ENCODE results near the gene MRPL21.

MRPL21 gene

GRCh38 chr11:68903288-68904247 lies at the start of gene MRPL21, which contains the start of gene IGHMBP2:
MRPL21 (minus strand) TSS chr11:68903832; CDS start chr11:68903810, 22 bp downstream.
IGHMBP2 (plus strand) TSS chr11:68903891; CDS start chr11:68903953, 62 bp downstream.
- DNase-seq = peak; percentile 56

GRCh38 chr11:68950762-68951161 lies 47.1 kb upstream of the MRPL21 start:
- DNase-seq = no peak

- DNase-seq = no peak
Observed at GRCh38 chr11:68950270-68950669, 46.6 kb upstream of the MRPL21 start.

GRCh38 chr11:68948935-68949334 lies 45.3 kb upstream of the MRPL21 start:
- no peak for DNase-seq

GRCh38 chr11:68948496-68948895 lies 44.9 kb upstream of the MRPL21 start:
- DNase-seq = no peak

- DNase-seq = no peak
Observed at GRCh38 chr11:68947151-68947550, 43.5 kb upstream of the MRPL21 start.

- no peak for DNase-seq
Observed at GRCh38 chr11:68946416-68947090, 42.9 kb upstream of the MRPL21 start.

GRCh38 chr11:68942751-68943271 lies 39.2 kb upstream of the MRPL21 start:
- no peak for DNase-seq

GRCh38 chr11:68942095-68942620 lies 38.5 kb upstream of the MRPL21 start:
- DNase-seq = no peak

- no peak for DNase-seq
Observed at GRCh38 chr11:68941324-68942094, 37.9 kb upstream of the MRPL21 start.

GRCh38 chr11:68940651-68941323 lies 37.2 kb upstream of the MRPL21 start:
- DNase-seq = no peak

- no peak for DNase-seq
Observed at GRCh38 chr11:68939583-68940555, 36.2 kb upstream of the MRPL21 start.

GRCh38 chr11:68938816-68939582 lies 35.4 kb upstream of the MRPL21 start:
- DNase-seq = no peak

- DNase-seq = no peak
Observed at GRCh38 chr11:68938088-68938487, 34.5 kb upstream of the MRPL21 start.

GRCh38 chr11:68936676-68937620 lies 33.3 kb upstream of the MRPL21 start:
- no peak for DNase-seq

- DNase-seq = no peak
Observed at GRCh38 chr11:68936358-68936636, 32.7 kb upstream of the MRPL21 start.

- DNase-seq = no peak
Observed at GRCh38 chr11:68935516-68936357, 32.1 kb upstream of the MRPL21 start.

GRCh38 chr11:68935066-68935465 lies 31.4 kb upstream of the MRPL21 start:
- DNase-seq = no peak
